ENCODE data around the gene ETNK1.
"Not testable (repeated sequence)": the region's sequence is repeated elsewhere in the genome, so short reads cannot be mapped to it uniquely, and the experiment has no call there.

Gene ETNK1

DNA sequence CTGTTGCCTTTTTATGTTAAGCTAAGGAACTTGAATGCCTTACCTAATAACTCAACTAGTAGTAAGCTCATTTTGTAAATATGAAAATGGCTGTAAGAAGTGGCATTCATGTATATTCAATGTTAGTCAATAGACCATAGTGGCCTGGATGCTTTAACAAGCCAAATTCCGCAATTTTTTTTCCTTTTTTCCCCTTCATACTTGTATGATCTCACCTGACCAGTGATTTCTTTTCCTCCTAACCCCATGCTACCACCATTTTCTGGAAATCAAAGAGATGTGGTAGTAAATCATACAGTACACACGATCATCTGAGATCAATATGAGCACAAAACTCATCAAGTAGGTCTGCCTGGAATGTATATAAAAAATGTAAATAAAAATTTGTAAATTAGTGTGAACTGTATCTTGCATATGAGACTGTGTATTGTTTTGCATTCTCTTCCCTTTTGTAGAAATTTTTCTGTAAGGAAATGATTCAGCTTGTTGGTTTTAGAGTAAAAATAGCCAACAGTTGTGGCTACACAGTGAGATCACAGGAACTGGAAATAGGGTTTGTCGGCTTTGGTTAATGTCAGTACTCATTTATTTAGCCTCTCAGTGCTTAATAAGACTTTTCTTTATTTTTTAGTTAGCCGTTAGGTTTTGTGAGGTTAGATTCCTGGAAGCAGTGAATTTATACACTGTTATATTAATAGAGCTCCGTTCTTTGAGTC, 62.5 kb downstream of the ETNK1 start:
- peak; percentile 19 for DNase-seq (ENCODE audit: low spot score)

DNA sequence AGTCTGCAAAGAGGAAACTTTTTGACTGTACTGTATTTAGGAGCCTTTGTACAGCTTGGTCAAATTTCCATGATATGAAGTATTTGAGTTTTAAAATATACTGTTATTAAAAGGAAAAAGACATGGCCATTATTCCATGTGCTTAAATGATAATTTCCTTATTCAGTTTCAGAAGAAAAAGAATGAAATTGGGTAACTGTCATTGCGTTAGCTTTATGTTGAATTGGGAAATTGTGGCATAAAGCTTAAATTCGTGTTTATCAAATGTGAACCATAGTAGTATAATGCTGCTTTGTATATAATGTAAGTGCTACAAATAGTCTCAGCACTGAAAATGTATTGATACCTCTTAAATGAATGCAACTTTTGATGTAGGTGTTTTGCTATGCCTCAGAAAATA, 64.9 kb downstream of the ETNK1 start:
- no peak for DNase-seq (ENCODE audit: low spot score)

DNA sequence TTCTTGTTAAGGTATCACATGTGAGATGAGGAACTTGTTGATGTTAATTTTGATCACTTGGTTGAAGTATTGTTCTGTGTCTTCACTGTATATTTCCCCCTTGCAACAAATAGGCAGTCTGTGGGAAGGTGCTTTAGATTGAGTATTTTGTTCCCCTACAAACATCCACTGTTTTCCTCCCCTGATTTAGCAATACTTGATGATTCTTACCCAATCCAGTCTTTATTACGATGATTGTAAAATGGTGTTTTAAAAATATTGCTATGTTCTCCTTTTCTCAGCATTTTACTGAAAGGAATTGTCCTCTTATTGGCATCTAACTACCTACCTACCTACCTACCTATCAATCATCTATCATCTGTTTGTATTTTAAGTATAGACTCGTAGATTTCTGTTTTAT, 66.3 kb downstream of the ETNK1 start:
- no peak for DNase-seq (ENCODE audit: low spot score)

- DNase-seq (ENCODE audit: low spot score): not testable (repeated sequence)
Measured at GRCh38 chr12:22692467-22692866, 67.5 kb downstream of the ETNK1 start.

DNA sequence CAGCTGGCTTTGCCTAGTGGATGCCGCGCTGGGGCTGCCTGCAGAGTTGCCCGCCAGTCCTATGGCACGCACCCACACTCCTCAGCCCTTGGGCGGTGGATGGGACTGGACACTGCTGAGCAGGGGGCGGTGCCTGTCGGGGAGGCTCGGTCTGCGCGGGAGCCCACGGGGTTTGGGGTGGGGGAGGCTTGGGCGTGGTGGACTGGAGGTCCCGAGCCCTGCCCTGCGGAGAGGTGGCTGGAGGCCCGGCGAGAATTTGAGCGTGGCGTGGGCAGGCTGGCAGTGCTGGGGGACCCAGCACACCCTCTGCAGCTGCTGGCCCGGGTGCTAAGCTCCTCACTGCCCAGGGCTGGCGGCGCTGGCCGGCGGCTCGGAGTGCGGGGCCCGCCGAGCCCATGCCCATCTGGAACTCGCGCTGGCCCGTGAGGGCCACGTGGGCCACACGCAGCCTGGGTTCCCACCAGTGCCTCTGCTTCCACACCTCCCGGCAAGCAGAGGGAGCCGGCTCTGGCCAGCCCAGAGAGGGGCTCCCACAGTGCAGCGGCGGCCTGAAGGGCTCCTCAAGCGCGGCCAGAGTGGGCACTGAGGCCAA, 68.1 kb downstream of the ETNK1 start:
- DNase-seq (ENCODE audit: low spot score): no peak

- DNase-seq (ENCODE audit: low spot score): no peak
Measured at GRCh38 chr12:22698576-22698975, 73.6 kb downstream of the ETNK1 start.

DNA sequence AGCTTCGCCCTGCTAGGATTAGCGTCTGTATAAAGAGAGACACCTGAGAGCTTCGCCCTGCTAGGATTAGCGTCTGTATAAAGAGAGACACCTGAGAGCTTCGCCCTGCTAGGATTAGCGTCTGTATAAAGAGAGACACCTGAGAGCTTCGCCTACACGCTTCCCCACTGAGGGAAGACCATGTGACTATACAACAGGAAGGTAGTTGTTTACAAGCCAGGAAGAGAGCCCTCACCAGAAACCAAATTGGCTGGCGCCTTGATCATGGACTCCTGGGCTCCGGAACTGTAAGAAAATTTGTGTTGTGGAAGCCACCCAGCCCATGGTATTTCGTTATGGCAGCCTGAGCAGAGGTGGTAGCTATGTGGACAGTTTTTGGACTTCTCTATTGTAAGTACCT, 74.7 kb downstream of the ETNK1 start:
- not testable (repeated sequence) for DNase-seq (ENCODE audit: low spot score)

GRCh38 chr12:22700106-22700505, 75.1 kb downstream of the ETNK1 start:
- DNase-seq (ENCODE audit: low spot score): no peak

DNA sequence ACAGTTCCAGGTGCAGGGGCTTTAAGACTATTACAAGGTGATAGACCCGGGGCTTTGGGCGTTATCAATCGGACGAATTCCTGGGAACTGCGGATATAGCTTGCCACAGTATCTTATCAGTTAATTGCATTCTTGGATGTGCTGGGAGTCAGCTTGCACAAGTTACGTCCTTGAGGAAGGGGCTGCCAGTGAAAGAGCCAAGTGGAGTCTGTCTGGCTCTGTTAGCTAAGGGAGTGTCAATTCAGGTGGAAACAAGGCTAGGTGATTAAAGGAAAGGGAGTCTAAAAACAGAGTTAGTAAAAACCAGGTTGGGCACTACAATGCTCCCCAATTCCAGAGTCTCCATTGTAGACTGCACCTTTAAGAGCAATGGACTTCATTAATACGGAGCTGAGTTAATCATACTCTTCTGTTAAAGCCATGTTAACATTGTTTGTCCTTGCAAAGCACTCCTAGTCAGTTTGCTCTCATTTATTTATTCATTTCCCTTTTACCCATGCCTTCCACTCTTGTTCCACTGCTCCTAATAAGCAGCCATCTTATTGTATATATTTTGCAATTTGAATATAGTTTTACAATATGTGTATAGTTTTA, 76.3 kb downstream of the ETNK1 start:
- DNase-seq (ENCODE audit: low spot score): not testable (repeated sequence)

DNA sequence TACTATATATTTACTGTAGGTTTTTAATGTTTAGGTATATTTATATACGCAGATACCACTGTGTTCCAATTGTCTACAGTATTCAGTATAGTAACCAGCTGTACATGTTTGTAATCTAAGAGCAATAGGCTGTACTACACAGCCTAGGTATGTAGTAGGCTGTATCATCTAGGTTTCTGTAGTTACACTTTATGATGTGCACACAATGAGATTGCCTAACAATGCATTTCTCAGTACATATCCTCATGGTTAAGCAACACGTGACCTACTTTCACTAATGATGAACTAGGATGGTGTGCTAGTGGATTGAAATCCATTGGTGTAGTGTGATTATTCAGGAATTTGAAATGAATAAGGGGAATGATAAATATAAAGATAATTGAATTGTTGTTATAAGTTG, 77.7 kb downstream of the ETNK1 start:
- DNase-seq (ENCODE audit: low spot score): no peak

GRCh38 chr12:22709292-22709691, 84.3 kb downstream of the ETNK1 start:
- DNase-seq (ENCODE audit: low spot score): no peak

GRCh38 chr12:22712083-22712482, 87.1 kb downstream of the ETNK1 start:
- no peak for DNase-seq (ENCODE audit: low spot score)

DNA sequence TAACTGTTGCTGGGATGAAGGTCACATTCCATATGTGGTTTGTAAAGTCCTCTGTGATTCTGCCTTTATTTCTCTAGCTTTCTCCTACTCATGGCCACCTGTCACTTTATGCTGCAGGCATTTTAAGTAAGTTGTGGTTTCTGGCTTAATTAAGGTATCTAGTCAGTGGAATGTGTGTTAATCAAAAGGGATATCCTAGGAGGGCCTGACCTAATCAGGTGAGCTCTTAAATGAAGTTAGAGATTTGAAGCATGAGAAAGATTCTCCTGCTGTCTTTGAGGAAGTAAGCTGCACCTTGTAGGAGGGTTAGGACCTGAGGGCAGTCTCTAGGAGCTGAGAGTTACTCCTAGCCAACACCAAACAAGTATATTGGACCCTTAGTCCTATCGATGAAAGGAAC, 90.3 kb downstream of the ETNK1 start:
- DNase-seq (ENCODE audit: low spot score): no peak

GRCh38 chr12:22719745-22720144, 94.8 kb downstream of the ETNK1 start:
- no peak for DNase-seq (ENCODE audit: low spot score)

GRCh38 chr12:22722081-22722480, 97.1 kb downstream of the ETNK1 start:
- no peak for DNase-seq (ENCODE audit: low spot score)

GRCh38 chr12:22722779-22723178, 97.8 kb downstream of the ETNK1 start:
- DNase-seq (ENCODE audit: low spot score): no peak

GRCh38 chr12:22728987-22729386, 104.0 kb downstream of the ETNK1 start:
- DNase-seq (ENCODE audit: low spot score): no peak

- DNase-seq (ENCODE audit: low spot score): no peak
Measured at GRCh38 chr12:22729431-22729956, 104.5 kb downstream of the ETNK1 start.

GRCh38 chr12:22729957-22730443, 105.0 kb downstream of the ETNK1 start:
- no peak for DNase-seq (ENCODE audit: low spot score)

- DNase-seq (ENCODE audit: low spot score): no peak
Measured at GRCh38 chr12:22731236-22731635, 106.3 kb downstream of the ETNK1 start.

DNA sequence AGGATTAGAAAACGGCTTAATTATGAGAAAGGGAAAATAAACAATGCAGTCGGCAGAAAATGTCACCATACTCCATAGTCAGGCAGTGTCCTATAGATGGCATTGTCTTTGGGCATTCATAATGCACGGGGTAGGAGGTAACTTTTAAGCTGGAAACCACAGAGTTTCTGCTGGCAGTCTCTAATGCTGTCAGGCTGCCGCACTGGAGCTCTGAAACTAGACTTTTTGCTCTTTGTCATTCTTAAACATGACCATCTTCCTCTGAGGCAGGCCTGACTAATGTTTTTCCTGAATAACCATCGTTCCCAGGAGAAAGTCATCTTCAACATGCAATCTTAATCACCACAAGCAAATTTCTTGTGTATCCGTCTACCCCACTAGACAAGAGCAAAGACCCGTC, 108.8 kb downstream of the ETNK1 start:
- DNase-seq (ENCODE audit: low spot score): no peak

DNA sequence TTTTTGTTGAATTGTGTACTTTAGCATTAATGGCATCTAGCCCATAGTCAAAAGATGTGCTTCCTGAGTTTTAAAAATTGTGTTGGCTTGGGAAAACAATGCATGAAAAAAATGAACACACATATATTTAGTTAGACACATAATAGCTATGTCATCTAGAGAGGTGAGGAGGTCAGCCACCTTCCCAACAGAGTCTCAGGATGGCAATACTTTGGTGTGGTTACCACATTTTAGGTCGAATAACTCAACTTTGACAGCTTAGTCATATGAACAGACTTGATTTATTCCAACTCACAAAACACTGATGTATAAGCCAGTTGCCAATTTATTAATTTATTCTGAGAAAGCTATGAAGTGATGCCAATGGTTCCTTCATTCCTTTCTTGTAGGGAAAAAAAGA, 114.0 kb downstream of the ETNK1 start:
- DNase-seq (ENCODE audit: low spot score): no peak

All from CD4-positive, alpha-beta T cell treated with Interleukin-15 for 4 hours (primary cell).